ENCODE results near the gene ZWILCH. TPM values are rescaled to one million over a fixed set of nuclear protein-coding genes. Genes with fewer than 3 reads are reported as not detected.

The ZWILCH gene
- total RNA-seq, 1 experiment from 2014 or later = 39.9 TPM

GRCh38 chr15:66474963-66475362 lies 30.2 kb upstream of the ZWILCH start:
- no peaks in the 10 kb centered on the region for H3K27me3 ChIP-seq (ENCODE audit: control insufficient read depth, insufficient read depth, low read length)
- BruUV-seq (replicated peaks) = no TSS peak
- in situ Hi-C loops (cut with HindIII; ENCODE audit: low pct_unique_long_range_greater_than_20kb, low sequenced_read_pairs) = no loop called here
- DNase-seq (ENCODE audit: low read depth, low spot score) = no peak
- no peak for ATAC-seq
- POLR2A ChIA-PET = no interaction called here
- no peak for TF ChIP-seq REST (IDR thresholded peaks at IDR 0.05; ENCODE audit: insufficient read depth in 1 of 2, low read depth in 2 of 2, low read length in 1 of 2)
- no peak for TF ChIP-seq CTCF (IDR thresholded peaks at IDR 0.05)
- TF ChIP-seq TCF7L2 (IDR thresholded peaks at IDR 0.05; ENCODE audit: low read depth, low read length) = no peak
- TF ChIP-seq POLR2AphosphoS5 (IDR thresholded peaks at IDR 0.05; ENCODE audit: low read depth, low read length) = no peak
- TF ChIP-seq SIN3A (IDR thresholded peaks at IDR 0.05; ENCODE audit: borderline replicate concordance, insufficient read depth, low read depth, low read length) = no peak
- H3K4me1 ChIP-seq (ENCODE audit: control insufficient read depth, insufficient read depth, low read length) = no peaks in the 10 kb centered on the region
- H3K4me3 ChIP-seq (ENCODE audit: low read depth in 2 of 2, low read length in 2 of 2) = no peak overlapping the region
- H3K36me3 ChIP-seq (ENCODE audit: control insufficient read depth, insufficient read depth, low read length) = no peaks in the 10 kb centered on the region
- CTCF ChIA-PET = no interaction called here
- intact Hi-C loops (cut with micrococcal nuclease; ENCODE audit: unreplicated experiment) = no loop called here
- H3K9me3 ChIP-seq (ENCODE audit: control insufficient read depth, insufficient read depth, low read depth, low read length) = no peaks in the 10 kb centered on the region
- H3K27ac ChIP-seq (ENCODE audit: low read length) = no peak overlapping the region

- CTCF ChIA-PET = no interaction called here
- in situ Hi-C loops (cut with HindIII; ENCODE audit: low pct_unique_long_range_greater_than_20kb, low sequenced_read_pairs) = no loop called here
- BruUV-seq (replicated peaks) = no TSS peak
- DNase-seq (ENCODE audit: low read depth, low spot score) (no peak), ATAC-seq (no peak)
- Histone ChIP-seq H3K4me3 (ENCODE audit: low read depth in 2 of 2, low read length in 2 of 2) (no peak overlapping the region), H3K27ac (ENCODE audit: low read length) (no peak overlapping the region), H3K36me3 (ENCODE audit: control insufficient read depth, insufficient read depth, low read length) (no peaks in the 10 kb centered on the region), H3K9me3 (ENCODE audit: control insufficient read depth, insufficient read depth, low read depth, low read length) (no peaks in the 10 kb centered on the region), H3K27me3 (ENCODE audit: control insufficient read depth, insufficient read depth, low read length) (no peaks in the 10 kb centered on the region), H3K4me1 (ENCODE audit: control insufficient read depth, insufficient read depth, low read length) (no peaks in the 10 kb centered on the region)
- TF ChIP-seq CTCF (IDR thresholded peaks at IDR 0.05) = no peak
- no peak for TF ChIP-seq TCF7L2 (IDR thresholded peaks at IDR 0.05; ENCODE audit: low read depth, low read length)
- no peak for TF ChIP-seq REST (IDR thresholded peaks at IDR 0.05; ENCODE audit: insufficient read depth in 1 of 2, low read depth in 2 of 2, low read length in 1 of 2)
- no peak for TF ChIP-seq POLR2AphosphoS5 (IDR thresholded peaks at IDR 0.05; ENCODE audit: low read depth, low read length)
- no peak for TF ChIP-seq SIN3A (IDR thresholded peaks at IDR 0.05; ENCODE audit: borderline replicate concordance, insufficient read depth, low read depth, low read length)
- POLR2A ChIA-PET = no interaction called here
- intact Hi-C loops (cut with micrococcal nuclease; ENCODE audit: unreplicated experiment) = no loop called here
These were observed 28.6 kb upstream of the ZWILCH start for GRCh38 chr15:66476535-66476934.
